Mucosa of descending colon (tissue), 3 donors: ENCODE results near the gene TGFBR2. TPM values are rescaled to one million over a fixed set of nuclear protein-coding genes. Genes with fewer than 3 reads are reported as not detected.

Source experiments
- ATAC-seq: fragments of 200-7000 bp; cut with Tn5 transposase; one replicate; pipeline ENCODE4 v1.9.1; 2020; ENCODE audit warnings: mild to moderate bottlenecking, moderate library complexity
- DNase-seq, 3 donors: peaks; one replicate each; pipeline ENCODE4 v3.0.0-alpha.2; 2020
- H3K36me3 ChIP-seq: fragments of 200-600 bp; one replicate; pipeline ENCODE4 v1.8.0; 2021; ENCODE audit warnings: low read depth, mild to moderate bottlenecking
- H3K4me1 ChIP-seq: fragments of 200-600 bp; one replicate; pipeline ENCODE4 v1.8.0; 2021; ENCODE audit warnings: low read depth, mild to moderate bottlenecking
- H3K4me3 ChIP-seq: fragments of 200-600 bp; one replicate; pipeline ENCODE4 v1.8.0; 2021; ENCODE audit warnings: mild to moderate bottlenecking
- H3K9me3 ChIP-seq: fragments of 200-600 bp; one replicate; pipeline ENCODE4 v1.8.0; 2021; ENCODE audit warnings: mild to moderate bottlenecking
- CTCF ChIP-seq: fragments of 200-600 bp; IDR thresholded peaks from one replicate; pipeline ENCODE4 v1.8.0; 2022; ENCODE audit warnings: antibody characterized with exemption, mild to moderate bottlenecking
- intact Hi-C, 2 donors: fragments of 100-400 bp; cut with DNase I in 1 of 2; cut with micrococcal nuclease in 1 of 2; formaldehyde crosslinking; loops; one replicate each; pipeline versions ENCODE4 v1.11.0 to v1.11.1; 2022; cut with DNase I, micrococcal nuclease
- total RNA-seq, 3 donors: library from RNA; stranded (reverse); fragmentation: NEBNext Ultra II Directional in 2 of 3; extraction: Animal tissue kit (Norgen Biotek cat#: 25700) in 2 of 3; gene quantifications; one replicate each; pipeline versions ENCODE4 v1.2.1 to v1.2.4, GENCODE V29; 2021 to 2023
- donor health status: DM: no; HTN: no; CAD: no; lungs with moderate emphysema.
- donor health status: DM: no; HTN: no; CAD: no.
- donor health status: DM: no; HTN: yes; CAD: no.

TGFBR2 gene
- total RNA-seq, 3 donors from 2014 or later: 39.0 to 134 (median 71.4) TPM

GRCh38 chr3:30625541-30626438 lies 19.4 kb downstream of the TGFBR2 start:
- H3K4me1 ChIP-seq: peaks cover 35% of the 10 kb centered on the region
- peak; percentile 75 for ATAC-seq
- H3K9me3 ChIP-seq: no peaks in the 10 kb centered on the region
- no peak for DNase-seq
- H3K36me3 ChIP-seq: no peaks in the 10 kb centered on the region
- no peak overlapping the region for H3K4me3 ChIP-seq
- TF ChIP-seq CTCF: no peak
- intact Hi-C loops: no loop called here

DNA sequence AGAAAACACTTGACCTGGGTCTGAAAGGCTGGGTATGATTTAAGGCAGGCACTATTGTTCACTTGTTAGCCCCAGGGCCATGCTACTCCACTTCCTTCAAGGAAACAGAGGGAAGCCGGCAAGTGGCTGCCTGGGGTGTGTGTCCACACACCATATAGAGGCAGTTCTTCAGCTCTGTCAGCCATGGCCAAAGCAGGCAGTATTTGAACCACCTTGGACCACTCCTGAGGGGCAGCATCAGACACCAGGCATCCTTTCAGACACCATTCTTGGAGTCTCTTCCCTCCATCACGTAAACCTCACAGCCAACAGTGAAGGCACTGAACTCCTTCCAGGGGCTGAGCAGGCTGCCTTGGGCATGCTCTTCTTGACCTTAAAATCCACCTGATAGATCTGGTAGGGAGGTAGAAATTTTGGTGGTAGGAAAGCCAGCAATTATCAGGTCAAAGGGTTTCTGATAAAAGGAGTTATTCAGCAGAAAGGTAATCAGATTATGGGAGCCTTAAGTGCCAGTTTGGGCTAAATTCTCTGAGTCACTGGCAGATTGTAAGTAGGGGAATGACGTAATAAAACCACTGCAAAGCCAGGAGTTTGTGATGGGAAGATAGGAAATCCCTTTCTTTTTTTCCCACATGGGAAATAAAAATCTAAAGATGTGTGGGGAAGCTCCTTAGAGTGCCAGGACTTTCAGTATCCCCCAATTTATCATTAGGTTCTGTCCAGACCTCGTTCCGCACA lies 20.2 kb downstream of the TGFBR2 start:
- no peaks in the 10 kb centered on the region for H3K9me3 ChIP-seq
- no peak for TF ChIP-seq CTCF
- H3K4me3 ChIP-seq: no peak overlapping the region
- no peaks in the 10 kb centered on the region for H3K36me3 ChIP-seq
- H3K4me1 ChIP-seq: peaks cover 32% of the 10 kb centered on the region
- intact Hi-C loops: no loop called here
- ATAC-seq (peak; percentile 56), DNase-seq (peak in 1 of 3 donors; percentile 59)

GRCh38 chr3:30628205-30628900 lies 22.0 kb downstream of the TGFBR2 start:
- Histone ChIP-seq H3K36me3 (no peaks in the 10 kb centered on the region), H3K4me3 (no peak overlapping the region), H3K9me3 (no peaks in the 10 kb centered on the region), H3K4me1 (peaks cover 34% of the 10 kb centered on the region)
- intact Hi-C loops: no loop called here
- ATAC-seq (no peak), DNase-seq (no peak)
- TF ChIP-seq CTCF: no peak

DNA sequence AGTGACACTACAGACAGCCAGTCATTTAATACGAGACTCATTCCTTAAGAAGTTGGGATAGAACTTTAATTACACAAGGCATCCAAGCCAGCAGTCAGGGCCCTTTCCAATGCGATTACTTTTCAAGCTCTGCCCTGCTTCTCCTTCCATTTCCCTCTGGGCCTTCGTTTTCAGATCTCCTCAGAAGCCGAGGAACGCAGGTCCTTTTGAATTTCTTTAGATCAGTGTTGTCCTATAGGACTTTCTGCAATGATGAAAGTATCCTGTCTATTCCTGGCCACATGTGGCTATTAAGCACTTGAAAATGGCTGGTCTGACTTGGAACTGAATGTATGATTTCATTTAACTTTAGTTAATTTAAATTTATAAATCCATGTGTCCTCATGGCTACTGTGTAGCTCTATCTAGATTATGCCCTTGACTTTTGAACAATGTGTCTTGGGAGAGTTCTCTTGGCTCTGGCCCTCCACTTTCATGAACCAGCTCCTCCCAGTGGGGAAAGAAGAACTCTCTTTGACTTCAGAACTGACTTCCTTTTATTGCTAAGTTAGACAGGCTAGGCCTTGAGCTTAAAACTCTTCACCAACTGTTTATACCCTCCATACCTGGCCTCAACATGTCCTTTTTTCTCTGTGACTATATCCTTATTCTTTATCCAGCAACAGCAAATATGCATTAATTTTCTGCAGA lies 22.6 kb downstream of the TGFBR2 start:
- peaks cover 34% of the 10 kb centered on the region for H3K4me1 ChIP-seq
- no peaks in the 10 kb centered on the region for H3K36me3 ChIP-seq
- no peaks in the 10 kb centered on the region for H3K9me3 ChIP-seq
- TF ChIP-seq CTCF: no peak
- peak; percentile 63 for ATAC-seq
- intact Hi-C loops: no loop called here
- no peak overlapping the region for H3K4me3 ChIP-seq
- DNase-seq: peak in 1 of 3 donors; percentile 41

DNA sequence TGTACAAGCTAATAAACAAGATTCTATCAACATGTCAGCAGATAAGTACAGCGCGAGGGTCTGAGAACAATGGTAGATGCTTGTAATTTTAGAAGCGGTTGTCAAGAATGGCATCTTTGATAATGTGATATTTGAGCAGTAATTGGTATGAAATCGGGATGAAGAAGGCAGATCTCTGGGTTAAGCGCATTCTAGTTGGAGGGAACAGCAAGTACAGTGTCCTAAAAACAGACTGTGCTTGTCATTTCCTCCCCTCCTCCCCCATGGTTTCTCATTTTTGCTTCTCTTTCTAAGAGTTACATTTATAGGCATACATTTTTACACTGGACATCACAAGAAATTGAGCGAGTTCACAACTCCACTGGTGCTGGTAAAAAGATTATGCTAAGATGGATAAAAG lies 23.3 kb downstream of the TGFBR2 start:
- no peak for DNase-seq

More for the DNA sequence above, 23.3 kb downstream of the TGFBR2 start:
- Histone ChIP-seq H3K4me3 (no peak overlapping the region), H3K36me3 (no peaks in the 10 kb centered on the region), H3K4me1 (peaks cover 34% of the 10 kb centered on the region), H3K9me3 (no peaks in the 10 kb centered on the region)
- TF ChIP-seq CTCF: no peak
- peak; percentile 31 for ATAC-seq
- intact Hi-C loops: no loop called here
